SK-N-SH treated with all-trans-retinoic acid at 6 μM for 48 hours (cell line): ENCODE results near the gene CD2.

Experiments
- ATAC-seq: fragments of 200-7000 bp; cut with Tn5 transposase; 3 replicates; pipeline ENCODE4 v1.9.1; 2020; ENCODE audit warnings: mild to moderate bottlenecking, moderate library complexity
- ARNTL ChIP-seq: fragments of 450-650 bp; formaldehyde crosslinking; IDR thresholded peaks from 2 replicates; pipeline ENCODE4 v1.5.0; 2020; ENCODE audit warnings: low read depth, mild to moderate bottlenecking, moderate library complexity, borderline replicate concordance
- BACH2 ChIP-seq: fragments of 250-450 bp; sonication (Bioruptor Pico); IDR thresholded peaks from 2 replicates; pipeline ENCODE4 v1.9.0; 2021; ENCODE audit warnings: mild to moderate bottlenecking, borderline replicate concordance
- CREB5 ChIP-seq: fragments of 250-450 bp; sonication (Bioruptor Pico); IDR thresholded peaks from 2 replicates; pipeline ENCODE4 v1.5.1; 2020; ENCODE audit warnings: low read depth, mild to moderate bottlenecking, moderate library complexity
- CSDC2 ChIP-seq: fragments of 250-450 bp; sonication (Bioruptor Pico); IDR thresholded peaks from 2 replicates; pipeline ENCODE4 v1.5.0; 2020; ENCODE audit warnings: mild to moderate bottlenecking, moderate library complexity
- CSRNP3 ChIP-seq: fragments of 250-450 bp; sonication (Bioruptor Pico); IDR thresholded peaks from 2 replicates; pipeline ENCODE4 v1.5.1; 2021; ENCODE audit warnings: mild to moderate bottlenecking, moderate library complexity
- ESRRG ChIP-seq: fragments of 250-450 bp; sonication (Bioruptor Pico); IDR thresholded peaks from 2 replicates; pipeline ENCODE4 v1.6.1; 2021; ENCODE audit warnings: mild to moderate bottlenecking
- ISL1 ChIP-seq: fragments of 250-450 bp; sonication (Bioruptor Pico); IDR thresholded peaks from 2 replicates; pipeline ENCODE4 v2.1.2; 2022; ENCODE audit warnings: mild to moderate bottlenecking, moderate library complexity
- OSR1 ChIP-seq: fragments of 250-450 bp; sonication (Bioruptor Pico); IDR thresholded peaks from 2 replicates; pipeline ENCODE4 v1.8.0; 2022; ENCODE audit warnings: moderate library complexity, mild to moderate bottlenecking, inconsistent platforms
- POU6F1 ChIP-seq: fragments of 250-450 bp; sonication (Bioruptor Pico); IDR thresholded peaks from 2 replicates; pipeline ENCODE4 v1.8.0; 2021; ENCODE audit warnings: low read depth, mild to moderate bottlenecking, moderate library complexity, borderline replicate concordance
- RARB ChIP-seq: fragments of 250-450 bp; sonication (Bioruptor Pico); IDR thresholded peaks from 2 replicates; pipeline ENCODE4 v1.8.0; 2021; ENCODE audit warnings: mild to moderate bottlenecking, moderate library complexity
- SNAI2 ChIP-seq: fragments of 250-450 bp; sonication (Bioruptor Pico); IDR thresholded peaks from 2 replicates; pipeline ENCODE4 v1.5.0; 2020; ENCODE audit warnings: mild to moderate bottlenecking, moderate library complexity
- TCF4 ChIP-seq: fragments of 250-450 bp; sonication (Bioruptor Pico); IDR thresholded peaks from 2 replicates; pipeline ENCODE4 v1.8.0; 2021; ENCODE audit warnings: mild to moderate bottlenecking, moderate library complexity, borderline replicate concordance
- ZC3H10 ChIP-seq: fragments of 250-450 bp; sonication (Bioruptor Pico); IDR thresholded peaks from 2 replicates; pipeline ENCODE4 v1.5.1; 2021; ENCODE audit warnings: mild to moderate bottlenecking, moderate library complexity
- ZFP3 ChIP-seq: fragments of 250-450 bp; sonication (Bioruptor Pico); IDR thresholded peaks from 2 replicates; pipeline ENCODE4 v1.5.0; 2020; ENCODE audit warnings: mild to moderate bottlenecking, moderate library complexity
- ZFP30 ChIP-seq: fragments of 450-650 bp; formaldehyde crosslinking; IDR thresholded peaks from 2 replicates; pipeline ENCODE4 v1.5.0; 2022; ENCODE audit warnings: mild to moderate bottlenecking, moderate library complexity
- ZNF565 ChIP-seq: fragments of 450-650 bp; formaldehyde crosslinking; conservative IDR thresholded peaks from 2 replicates; pipeline ENCODE4 v1.5.0; 2020; ENCODE audit warnings: low read depth, mild to moderate bottlenecking, moderate library complexity
- ZNF70 ChIP-seq: fragments of 450-650 bp; formaldehyde crosslinking; IDR thresholded peaks from 2 replicates; pipeline ENCODE4 v1.5.0; 2020; ENCODE audit warnings: mild to moderate bottlenecking, moderate library complexity
- ZNF8 ChIP-seq: fragments of 450-650 bp; formaldehyde crosslinking; IDR thresholded peaks from 2 replicates; pipeline ENCODE4 v1.5.0; 2020; ENCODE audit warnings: mild to moderate bottlenecking, moderate library complexity
- TF ChIP-seq, protein P1 (sequence below): fragments of 250-450 bp; sonication (Bioruptor Pico); IDR thresholded peaks from 2 replicates; pipeline ENCODE4 v1.5.0; 2020; ENCODE audit warnings: mild to moderate bottlenecking, moderate library complexity
- TF ChIP-seq, protein P2 (sequence below): fragments of 250-450 bp; sonication (Bioruptor Pico); IDR thresholded peaks from 2 replicates; pipeline ENCODE4 v1.8.0; 2020; ENCODE audit warnings: mild to moderate bottlenecking, moderate library complexity, borderline replicate concordance

The CD2 gene

GRCh38 chr1:116767782-116768382 lies 13.7 kb downstream of the CD2 start:
- TF ChIP-seq ZNF8 (CRISPR knock-in tag) (no peak), CSRNP3 (CRISPR knock-in tag) (no peak), POU6F1 (CRISPR knock-in tag) (no peak), OSR1 (CRISPR knock-in tag) (no peak), RARB (CRISPR knock-in tag) (no peak), CSDC2 (CRISPR knock-in tag) (no peak), ZNF70 (CRISPR knock-in tag) (no peak), ARNTL (CRISPR knock-in tag) (no peak), TCF4 (CRISPR knock-in tag) (no peak), ZFP30 (CRISPR knock-in tag) (no peak)
- ATAC-seq = no peak

DNA sequence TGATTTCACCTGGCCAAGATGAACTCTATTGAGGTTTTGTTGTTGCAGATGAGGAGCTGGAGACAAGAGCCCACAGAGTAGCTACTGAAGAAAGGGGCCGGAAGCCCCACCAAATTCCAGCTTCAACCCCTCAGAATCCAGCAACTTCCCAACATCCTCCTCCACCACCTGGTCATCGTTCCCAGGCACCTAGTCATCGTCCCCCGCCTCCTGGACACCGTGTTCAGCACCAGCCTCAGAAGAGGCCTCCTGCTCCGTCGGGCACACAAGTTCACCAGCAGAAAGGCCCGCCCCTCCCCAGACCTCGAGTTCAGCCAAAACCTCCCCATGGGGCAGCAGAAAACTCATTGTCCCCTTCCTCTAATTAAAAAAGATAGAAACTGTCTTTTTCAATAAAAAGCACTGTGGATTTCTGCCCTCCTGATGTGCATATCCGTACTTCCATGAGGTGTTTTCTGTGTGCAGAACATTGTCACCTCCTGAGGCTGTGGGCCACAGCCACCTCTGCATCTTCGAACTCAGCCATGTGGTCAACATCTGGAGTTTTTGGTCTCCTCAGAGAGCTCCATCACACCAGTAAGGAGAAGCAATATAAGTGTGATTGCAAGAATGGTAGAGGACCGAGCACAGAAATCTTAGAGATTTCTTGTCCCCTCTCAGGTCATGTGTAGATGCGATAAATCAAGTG lies 14.3 kb downstream of the CD2 start:
- no peak for TF ChIP-seq BACH2 (CRISPR knock-in tag)
- TF ChIP-seq ZNF8 (CRISPR knock-in tag) = no peak
- TF ChIP-seq CSRNP3 (CRISPR knock-in tag) = no peak
- TF ChIP-seq, protein P1, sequence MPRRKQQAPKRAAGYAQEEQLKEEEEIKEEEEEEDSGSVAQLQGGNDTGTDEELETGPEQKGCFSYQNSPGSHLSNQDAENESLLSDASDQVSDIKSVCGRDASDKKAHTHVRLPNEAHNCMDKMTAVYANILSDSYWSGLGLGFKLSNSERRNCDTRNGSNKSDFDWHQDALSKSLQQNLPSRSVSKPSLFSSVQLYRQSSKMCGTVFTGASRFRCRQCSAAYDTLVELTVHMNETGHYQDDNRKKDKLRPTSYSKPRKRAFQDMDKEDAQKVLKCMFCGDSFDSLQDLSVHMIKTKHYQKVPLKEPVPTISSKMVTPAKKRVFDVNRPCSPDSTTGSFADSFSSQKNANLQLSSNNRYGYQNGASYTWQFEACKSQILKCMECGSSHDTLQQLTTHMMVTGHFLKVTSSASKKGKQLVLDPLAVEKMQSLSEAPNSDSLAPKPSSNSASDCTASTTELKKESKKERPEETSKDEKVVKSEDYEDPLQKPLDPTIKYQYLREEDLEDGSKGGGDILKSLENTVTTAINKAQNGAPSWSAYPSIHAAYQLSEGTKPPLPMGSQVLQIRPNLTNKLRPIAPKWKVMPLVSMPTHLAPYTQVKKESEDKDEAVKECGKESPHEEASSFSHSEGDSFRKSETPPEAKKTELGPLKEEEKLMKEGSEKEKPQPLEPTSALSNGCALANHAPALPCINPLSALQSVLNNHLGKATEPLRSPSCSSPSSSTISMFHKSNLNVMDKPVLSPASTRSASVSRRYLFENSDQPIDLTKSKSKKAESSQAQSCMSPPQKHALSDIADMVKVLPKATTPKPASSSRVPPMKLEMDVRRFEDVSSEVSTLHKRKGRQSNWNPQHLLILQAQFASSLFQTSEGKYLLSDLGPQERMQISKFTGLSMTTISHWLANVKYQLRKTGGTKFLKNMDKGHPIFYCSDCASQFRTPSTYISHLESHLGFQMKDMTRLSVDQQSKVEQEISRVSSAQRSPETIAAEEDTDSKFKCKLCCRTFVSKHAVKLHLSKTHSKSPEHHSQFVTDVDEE = no peak
- TF ChIP-seq, protein P2, sequence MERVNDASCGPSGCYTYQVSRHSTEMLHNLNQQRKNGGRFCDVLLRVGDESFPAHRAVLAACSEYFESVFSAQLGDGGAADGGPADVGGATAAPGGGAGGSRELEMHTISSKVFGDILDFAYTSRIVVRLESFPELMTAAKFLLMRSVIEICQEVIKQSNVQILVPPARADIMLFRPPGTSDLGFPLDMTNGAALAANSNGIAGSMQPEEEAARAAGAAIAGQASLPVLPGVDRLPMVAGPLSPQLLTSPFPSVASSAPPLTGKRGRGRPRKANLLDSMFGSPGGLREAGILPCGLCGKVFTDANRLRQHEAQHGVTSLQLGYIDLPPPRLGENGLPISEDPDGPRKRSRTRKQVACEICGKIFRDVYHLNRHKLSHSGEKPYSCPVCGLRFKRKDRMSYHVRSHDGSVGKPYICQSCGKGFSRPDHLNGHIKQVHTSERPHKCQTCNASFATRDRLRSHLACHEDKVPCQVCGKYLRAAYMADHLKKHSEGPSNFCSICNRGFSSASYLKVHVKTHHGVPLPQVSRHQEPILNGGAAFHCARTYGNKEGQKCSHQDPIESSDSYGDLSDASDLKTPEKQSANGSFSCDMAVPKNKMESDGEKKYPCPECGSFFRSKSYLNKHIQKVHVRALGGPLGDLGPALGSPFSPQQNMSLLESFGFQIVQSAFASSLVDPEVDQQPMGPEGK (CRISPR knock-in tag) = no peak
- no peak for TF ChIP-seq ESRRG (CRISPR knock-in tag)
- no peak for TF ChIP-seq CREB5 (CRISPR knock-in tag)
- no peak for TF ChIP-seq ZNF565
- no peak for TF ChIP-seq ISL1 (CRISPR knock-in tag)
- no peak for TF ChIP-seq ZC3H10 (CRISPR knock-in tag)
- no peak for TF ChIP-seq SNAI2 (CRISPR knock-in tag)
- TF ChIP-seq ZFP3 (CRISPR knock-in tag) = no peak
- TF ChIP-seq OSR1 (CRISPR knock-in tag) = no peak
- TF ChIP-seq ZNF70 (CRISPR knock-in tag) = no peak
- TF ChIP-seq, all 23 proteins: peak for 0
- no peak for ATAC-seq
